ENCODE results near the gene SH3GL2.

The SH3GL2 gene

GRCh38 chr9:17611917-17612316 lies 33.1 kb downstream of the SH3GL2 start:
- DNase-seq, result no peak

GRCh38 chr9:17613758-17614157 lies 34.9 kb downstream of the SH3GL2 start:
- DNase-seq, result no peak

GRCh38 chr9:17614250-17614649 lies 35.4 kb downstream of the SH3GL2 start:
- DNase-seq, result no peak

- DNase-seq, result peak; percentile 24
Measured at GRCh38 chr9:17614903-17615302, 36.0 kb downstream of the SH3GL2 start.

GRCh38 chr9:17622141-17622540 lies 43.3 kb downstream of the SH3GL2 start:
- no peak for DNase-seq

- no peak for DNase-seq
Measured at GRCh38 chr9:17622749-17623148, 43.9 kb downstream of the SH3GL2 start.

GRCh38 chr9:17623965-17624364 lies 45.1 kb downstream of the SH3GL2 start:
- DNase-seq, result no peak

- no peak for DNase-seq
Measured at GRCh38 chr9:17624571-17624970, 45.7 kb downstream of the SH3GL2 start.

- DNase-seq, result no peak
Measured at GRCh38 chr9:17625644-17626388, 47.0 kb downstream of the SH3GL2 start.

- peak; percentile 70 for DNase-seq
Measured at GRCh38 chr9:17627641-17628040, 48.8 kb downstream of the SH3GL2 start.

GRCh38 chr9:17628624-17629023 lies 49.8 kb downstream of the SH3GL2 start:
- no peak for DNase-seq

GRCh38 chr9:17630531-17630949 lies 51.7 kb downstream of the SH3GL2 start:
- no peak for DNase-seq

- no peak for DNase-seq
Measured at GRCh38 chr9:17631396-17631795, 52.5 kb downstream of the SH3GL2 start.

- no peak for DNase-seq
Measured at GRCh38 chr9:17632994-17633393, 54.1 kb downstream of the SH3GL2 start.

- no peak for DNase-seq
Measured at GRCh38 chr9:17635115-17635890, 56.4 kb downstream of the SH3GL2 start.

- DNase-seq, result no peak
Measured at GRCh38 chr9:17636349-17636748, 57.5 kb downstream of the SH3GL2 start.

- DNase-seq, result no peak
Measured at GRCh38 chr9:17636821-17637220, 58.0 kb downstream of the SH3GL2 start.

GRCh38 chr9:17637229-17637628 lies 58.4 kb downstream of the SH3GL2 start:
- DNase-seq, result no peak

GRCh38 chr9:17648516-17648915 lies 69.7 kb downstream of the SH3GL2 start:
- DNase-seq, result no peak

GRCh38 chr9:17651725-17652124 lies 72.9 kb downstream of the SH3GL2 start:
- no peak for DNase-seq

GRCh38 chr9:17653947-17654465 lies 75.1 kb downstream of the SH3GL2 start:
- DNase-seq, result no peak

GRCh38 chr9:17656889-17657288 lies 78.0 kb downstream of the SH3GL2 start:
- no peak for DNase-seq

- no peak for DNase-seq
Measured at GRCh38 chr9:17658237-17658636, 79.4 kb downstream of the SH3GL2 start.

- DNase-seq, result no peak
Measured at GRCh38 chr9:17660158-17660557, 81.3 kb downstream of the SH3GL2 start.

Data from NCI-H2029 treated with DMSO at 0.1 percent for 48 hours (cell line).